ENCODE data around the gene LAYN. TPM values are rescaled to one million over a fixed set of nuclear protein-coding genes. Genes with fewer than 3 reads are reported as not detected.

The LAYN gene
- total RNA-seq, 4 donors from 2014 or later = 8.2 to 47.8 (median 37.2) TPM

DNA sequence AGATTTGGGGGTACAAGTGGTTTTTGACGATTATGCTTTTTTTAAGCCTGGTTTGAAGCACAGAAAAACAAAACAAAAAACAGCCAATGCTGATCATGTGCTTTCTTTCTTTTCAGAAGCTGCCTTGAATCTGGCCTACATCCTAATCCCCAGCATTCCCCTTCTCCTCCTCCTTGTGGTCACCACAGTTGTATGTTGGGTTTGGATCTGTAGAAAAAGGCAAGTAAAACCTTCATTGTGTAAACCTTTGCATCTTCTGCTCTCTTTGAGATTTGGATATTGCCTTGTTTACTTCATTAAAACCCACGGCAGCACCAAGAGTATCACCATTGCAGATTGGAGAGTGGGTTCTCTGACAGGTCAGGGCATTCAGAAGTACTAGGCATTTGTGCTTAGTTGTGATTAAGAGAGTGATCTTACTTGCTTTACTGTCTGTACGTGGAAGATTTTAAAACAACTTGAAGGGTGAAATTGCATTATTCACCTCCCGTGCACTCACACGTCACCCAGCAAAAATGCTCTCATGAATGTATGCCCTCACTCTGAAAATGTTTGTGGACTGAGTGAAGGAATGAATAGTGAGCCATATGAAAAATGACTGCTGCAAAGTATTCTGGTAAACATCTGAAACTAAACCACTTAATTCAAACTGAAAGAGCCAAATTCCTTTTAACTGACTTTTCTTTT lies 17.0 kb downstream of the LAYN start:
- peak; percentile 91 for TF ChIP-seq POLR2AphosphoS5 (IDR thresholded peaks at IDR 0.05)
- TF ChIP-seq, protein P1, sequence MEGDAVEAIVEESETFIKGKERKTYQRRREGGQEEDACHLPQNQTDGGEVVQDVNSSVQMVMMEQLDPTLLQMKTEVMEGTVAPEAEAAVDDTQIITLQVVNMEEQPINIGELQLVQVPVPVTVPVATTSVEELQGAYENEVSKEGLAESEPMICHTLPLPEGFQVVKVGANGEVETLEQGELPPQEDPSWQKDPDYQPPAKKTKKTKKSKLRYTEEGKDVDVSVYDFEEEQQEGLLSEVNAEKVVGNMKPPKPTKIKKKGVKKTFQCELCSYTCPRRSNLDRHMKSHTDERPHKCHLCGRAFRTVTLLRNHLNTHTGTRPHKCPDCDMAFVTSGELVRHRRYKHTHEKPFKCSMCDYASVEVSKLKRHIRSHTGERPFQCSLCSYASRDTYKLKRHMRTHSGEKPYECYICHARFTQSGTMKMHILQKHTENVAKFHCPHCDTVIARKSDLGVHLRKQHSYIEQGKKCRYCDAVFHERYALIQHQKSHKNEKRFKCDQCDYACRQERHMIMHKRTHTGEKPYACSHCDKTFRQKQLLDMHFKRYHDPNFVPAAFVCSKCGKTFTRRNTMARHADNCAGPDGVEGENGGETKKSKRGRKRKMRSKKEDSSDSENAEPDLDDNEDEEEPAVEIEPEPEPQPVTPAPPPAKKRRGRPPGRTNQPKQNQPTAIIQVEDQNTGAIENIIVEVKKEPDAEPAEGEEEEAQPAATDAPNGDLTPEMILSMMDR (IDR thresholded peaks at IDR 0.05) = no peak
- H3K4me3 ChIP-seq = no peak overlapping the region
- no peaks in the 10 kb centered on the region for H3K27me3 ChIP-seq
- WGBS, 2 donors (ENCODE audit: low coverage in 1 of 2) = 21 to 42% methylated on average over 4 to 5 of the region's 5 CpGs
- peaks cover 0 to 14% (median 0%) of the 10 kb centered on the region in 3 donors for H3K4me1 ChIP-seq
- no peaks in the 10 kb centered on the region for H3K9me3 ChIP-seq
- peaks cover 0 to 7% of the 10 kb centered on the region in 2 donors for H3K36me3 ChIP-seq
- ATAC-seq = peak; percentile 81
- peak overlapping the region; percentile 62 to 81 (median 72) for H3K27ac ChIP-seq

- Histone ChIP-seq H3K27ac (no peak overlapping the region), H3K4me3 (no peak overlapping the region), H3K36me3 (peaks cover 0 to 7% of the 10 kb centered on the region in 2 donors), H3K4me1 (peaks cover 0 to 14% (median 0%) of the 10 kb centered on the region in 3 donors), H3K27me3 (no peaks in the 10 kb centered on the region), H3K9me3 (no peaks in the 10 kb centered on the region)
- WGBS, 2 donors (ENCODE audit: low coverage in 1 of 2) = 83 to 88% methylated on average over 4 to 6 of the region's 11 CpGs
- TF ChIP-seq, protein P1 (IDR thresholded peaks at IDR 0.05) = no peak
- TF ChIP-seq POLR2A (IDR thresholded peaks at IDR 0.05) (no peak), EP300 (IDR thresholded peaks at IDR 0.05) (no peak), POLR2AphosphoS5 (IDR thresholded peaks at IDR 0.05) (no peak)
- ATAC-seq = no peak
Observed at GRCh38 chr11:111559800-111560464, 19.4 kb downstream of the LAYN start.

- no peaks in the 10 kb centered on the region for H3K9me3 ChIP-seq
- no peak for ATAC-seq
- H3K27ac ChIP-seq = no peak overlapping the region
- H3K36me3 ChIP-seq = peaks cover 0 to 7% of the 10 kb centered on the region in 2 donors
- peaks cover 0 to 14% (median 0%) of the 10 kb centered on the region in 3 donors for H3K4me1 ChIP-seq
- WGBS, 2 donors (ENCODE audit: low coverage in 1 of 2) = 79 to 85% methylated on average over 2 to 3 of the region's 3 CpGs
- TF ChIP-seq, protein P1 (IDR thresholded peaks at IDR 0.05) = no peak
- TF ChIP-seq POLR2AphosphoS5 (IDR thresholded peaks at IDR 0.05) (no peak), EP300 (IDR thresholded peaks at IDR 0.05) (no peak), POLR2A (IDR thresholded peaks at IDR 0.05) (no peak)
- no peaks in the 10 kb centered on the region for H3K27me3 ChIP-seq
- H3K4me3 ChIP-seq = no peak overlapping the region
Observed at GRCh38 chr11:111560800-111561199, 20.3 kb downstream of the LAYN start.

- no peak for TF ChIP-seq EP300 (IDR thresholded peaks at IDR 0.05)
- no peak for TF ChIP-seq POLR2A (IDR thresholded peaks at IDR 0.05)
- TF ChIP-seq POLR2AphosphoS5 (IDR thresholded peaks at IDR 0.05) = no peak
- TF ChIP-seq, protein P1 (IDR thresholded peaks at IDR 0.05) = no peak
- ATAC-seq = no peak
Observed at GRCh38 chr11:111561306-111561705, 20.8 kb downstream of the LAYN start.

More at GRCh38 chr11:111561306-111561705, 20.8 kb downstream of the LAYN start:
- H3K27ac ChIP-seq = no peak overlapping the region
- H3K4me1 ChIP-seq = peaks cover 0 to 14% (median 0%) of the 10 kb centered on the region in 3 donors
- H3K27me3 ChIP-seq = no peaks in the 10 kb centered on the region
- no peak overlapping the region for H3K4me3 ChIP-seq
- H3K36me3 ChIP-seq = peaks cover 0 to 7% of the 10 kb centered on the region in 2 donors
- H3K9me3 ChIP-seq = no peaks in the 10 kb centered on the region
- WGBS, 2 donors (ENCODE audit: low coverage in 1 of 2) = 86 to 94% methylated on average over 3 of the region's 3 CpGs

Data from gastroesophageal sphincter (tissue), 4 donors.